Kidney tubule cell (primary cell): Measurements from ENCODE around the gene RBMS3.

ENCODE experiments used
- DNase-seq: peaks from one replicate; pipeline ENCODE4 v3.0.0-alpha.2; 2018; ENCODE audit warnings: low spot score

The RBMS3 gene

DNA sequence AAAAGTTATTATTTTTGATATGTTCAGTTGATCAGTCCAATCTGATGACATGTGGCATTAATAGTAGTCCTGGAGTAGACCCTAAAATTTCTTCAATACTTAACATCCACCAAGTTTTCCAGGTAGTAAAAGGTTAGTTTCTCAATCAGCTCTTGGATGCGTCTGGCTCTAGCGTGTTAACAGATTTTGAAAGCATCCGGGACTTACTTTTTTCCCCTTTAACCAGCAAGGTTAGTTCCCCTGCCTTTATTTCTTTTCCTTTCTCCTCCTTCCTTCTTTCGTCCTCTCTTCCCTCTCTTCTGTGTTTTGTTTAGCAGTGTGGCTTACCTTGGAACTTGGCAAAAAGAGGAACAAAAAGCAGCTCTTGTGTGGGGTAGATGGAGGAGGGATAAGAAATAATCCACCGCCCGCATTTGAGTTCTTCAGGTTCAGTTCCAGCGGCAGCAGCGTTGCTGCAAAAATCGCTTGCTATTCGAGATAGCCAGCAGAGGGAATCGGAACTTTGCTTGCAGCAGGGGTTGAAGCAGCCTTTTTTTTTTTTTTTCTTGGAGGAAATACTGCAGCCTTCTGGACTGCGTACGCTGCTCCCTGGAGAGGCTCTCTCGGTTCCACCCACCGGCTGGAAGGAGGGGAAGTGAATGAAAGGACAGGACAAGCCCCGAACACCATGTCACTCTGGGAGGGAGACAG, at the start of gene RBMS3:
RBMS3 (plus strand) TSS at position 668 of the 690 bp plus-strand sequence.
- peak; percentile 96 for DNase-seq

DNA sequence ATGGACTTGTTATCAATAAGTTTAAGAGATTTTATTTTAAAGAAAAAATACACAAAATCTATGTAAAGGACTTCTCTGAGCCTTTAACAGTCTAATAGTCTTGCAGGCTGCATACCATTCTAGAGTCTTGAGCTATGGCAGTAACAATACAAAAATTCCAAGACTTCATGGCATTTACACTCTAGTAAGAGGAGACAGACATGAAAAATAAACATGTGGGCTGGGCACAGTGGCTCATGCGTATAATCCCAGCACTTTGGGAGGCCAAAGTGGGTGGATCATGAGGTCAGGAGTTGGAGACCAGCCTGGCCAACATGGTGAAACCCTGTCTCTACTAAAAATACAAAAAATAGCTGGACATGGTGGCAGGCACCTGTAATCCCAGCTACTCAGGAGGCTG, 47.7 kb upstream of the RBMS3 start:
- peak; percentile 58 for DNase-seq

DNA sequence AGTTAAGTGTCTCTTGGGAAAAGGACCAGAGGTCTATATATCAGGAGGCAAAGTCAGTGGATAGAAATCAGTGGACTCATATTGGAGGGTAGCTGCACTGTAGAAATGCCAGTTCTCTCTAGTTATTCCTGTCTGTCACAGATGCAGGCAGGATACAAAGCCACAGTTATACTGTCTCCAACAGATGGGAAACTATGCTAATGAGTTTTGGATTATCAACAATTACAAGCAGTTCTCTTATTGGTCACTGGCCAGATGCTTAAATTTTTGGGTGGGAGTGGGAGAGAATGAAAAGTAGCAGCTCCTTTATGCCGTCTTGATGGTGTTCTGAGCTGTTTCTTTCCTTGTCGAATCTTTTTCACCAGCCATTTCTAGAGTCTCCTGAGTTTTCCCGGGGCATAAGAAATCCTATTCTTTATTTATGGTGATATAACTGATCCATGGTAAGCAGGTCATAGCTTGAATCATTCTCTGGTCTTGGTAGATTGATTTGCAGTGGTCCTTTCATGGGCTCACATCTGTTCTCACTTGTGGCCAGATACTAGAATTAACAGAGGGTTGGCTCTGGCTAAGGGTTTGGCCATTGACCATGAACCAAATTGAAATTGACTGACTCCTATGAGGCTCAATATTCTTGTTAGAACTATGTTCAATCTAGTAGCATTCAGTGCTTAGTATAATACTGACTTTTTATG, 44.6 kb upstream of the RBMS3 start:
- DNase-seq, result no peak

DNA sequence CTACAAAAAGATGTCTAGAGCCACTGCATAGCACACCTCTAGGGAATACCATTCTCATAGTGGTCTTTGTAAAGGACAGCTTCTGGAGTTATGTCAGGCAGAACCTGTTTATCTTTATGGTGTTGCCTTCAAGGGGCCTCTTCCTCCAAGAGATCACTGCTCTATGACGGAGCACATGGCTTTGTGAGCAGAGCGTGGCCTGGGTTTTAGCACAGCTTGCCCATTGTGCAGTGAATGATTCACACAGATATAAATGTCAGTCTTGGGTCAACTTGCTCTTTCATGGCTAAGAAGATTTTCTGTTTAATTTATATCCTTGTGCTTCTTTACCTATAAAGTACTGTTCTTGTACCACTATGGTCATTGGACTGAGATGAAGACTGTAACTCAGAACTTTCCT, 41.5 kb upstream of the RBMS3 start:
- peak; percentile 33 for DNase-seq

DNA sequence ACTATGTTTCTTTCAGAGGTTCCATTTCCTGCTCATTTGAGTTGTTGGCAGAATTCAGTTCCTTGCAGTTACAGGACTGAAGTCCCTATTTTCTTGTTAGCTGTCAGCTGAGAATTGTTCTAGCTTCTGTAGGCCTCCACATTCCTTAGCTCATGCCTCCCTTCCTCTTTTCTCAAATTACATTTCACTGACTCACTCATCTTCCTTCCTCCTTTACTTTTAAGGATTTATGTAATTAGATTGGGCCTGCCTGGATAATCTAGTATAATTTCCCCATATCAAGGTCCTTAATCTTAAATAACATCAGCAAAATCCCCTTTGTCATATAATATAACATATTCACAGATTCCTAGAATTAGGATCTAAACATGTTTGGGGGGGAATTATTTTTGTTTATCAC, 40.6 kb upstream of the RBMS3 start:
- DNase-seq, result peak; percentile 73

DNA sequence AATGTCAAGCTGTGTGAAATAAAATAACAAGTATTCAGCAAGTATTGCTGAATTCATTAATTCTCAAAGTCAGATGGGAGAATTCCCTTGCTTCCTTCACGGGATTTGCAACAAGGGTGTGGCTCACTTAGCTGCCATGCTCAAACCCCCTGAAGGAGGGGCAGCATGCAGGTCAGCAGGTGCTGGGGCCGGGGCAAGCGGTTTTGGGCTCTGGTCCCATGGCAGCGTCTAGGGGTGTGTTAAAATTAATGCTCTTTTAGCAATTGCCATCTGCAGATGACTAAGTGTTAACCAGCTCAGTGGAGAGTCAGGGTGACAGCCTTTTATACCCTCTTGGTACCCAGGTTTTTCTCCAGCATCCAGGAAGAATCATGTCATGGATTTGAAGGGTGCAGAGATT, 40.0 kb upstream of the RBMS3 start:
- no peak for DNase-seq

DNA sequence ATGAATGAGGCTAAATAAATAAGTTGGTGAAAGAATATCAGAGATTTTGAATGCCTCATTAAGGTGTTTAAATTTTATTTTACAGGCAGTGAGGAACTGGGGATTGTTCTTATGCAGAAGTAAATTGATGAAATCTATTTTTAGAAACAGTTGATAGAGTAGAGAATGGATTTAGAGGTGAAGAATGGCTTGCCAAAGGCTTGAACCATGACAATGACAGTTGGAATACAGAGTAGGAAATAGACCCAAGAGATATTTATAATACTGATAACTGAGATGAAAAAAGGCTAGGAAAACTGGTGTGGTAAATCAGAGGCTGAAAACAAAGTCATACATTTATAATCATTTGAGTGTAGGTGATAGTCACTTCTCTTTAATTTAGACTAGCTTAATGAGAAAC, 39.0 kb upstream of the RBMS3 start:
- no peak for DNase-seq

DNA sequence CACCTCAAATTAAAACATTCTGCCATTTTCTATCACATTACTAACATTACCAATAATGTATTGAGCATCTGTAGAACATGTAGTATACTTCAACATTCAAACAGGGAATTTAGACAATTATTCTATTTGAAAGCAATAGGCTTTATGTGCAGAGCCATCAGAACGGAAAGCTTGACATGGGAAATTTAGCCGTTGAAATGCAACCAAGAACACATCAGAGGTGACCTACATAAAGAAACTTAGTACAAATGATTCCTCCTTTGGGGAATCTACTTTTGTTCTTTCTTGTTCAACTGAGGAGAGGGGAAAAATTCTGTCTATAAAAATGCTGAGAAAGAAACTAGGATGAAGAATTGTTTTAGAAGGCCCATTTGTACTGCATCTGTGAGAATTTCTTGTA, 38.6 kb upstream of the RBMS3 start:
- DNase-seq, result no peak

DNA sequence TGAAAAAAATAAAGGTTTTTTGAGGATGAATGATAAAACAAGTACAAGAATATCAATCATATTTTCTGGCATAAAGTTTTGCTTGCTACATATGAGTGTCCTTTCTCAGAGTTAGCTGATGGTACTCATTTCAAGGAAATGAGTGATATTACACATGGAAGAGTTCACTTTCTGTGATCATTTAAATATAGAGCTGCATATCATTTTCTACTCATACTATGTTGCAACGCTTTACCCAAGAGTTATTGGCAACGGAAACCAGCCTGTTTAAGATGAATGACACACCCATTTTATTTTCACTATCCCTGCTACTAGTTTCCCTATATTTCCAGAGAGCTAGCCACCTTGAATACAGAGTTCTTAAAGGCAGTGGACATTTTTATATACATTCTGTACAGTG, 35.4 kb upstream of the RBMS3 start:
- DNase-seq, result no peak

DNA sequence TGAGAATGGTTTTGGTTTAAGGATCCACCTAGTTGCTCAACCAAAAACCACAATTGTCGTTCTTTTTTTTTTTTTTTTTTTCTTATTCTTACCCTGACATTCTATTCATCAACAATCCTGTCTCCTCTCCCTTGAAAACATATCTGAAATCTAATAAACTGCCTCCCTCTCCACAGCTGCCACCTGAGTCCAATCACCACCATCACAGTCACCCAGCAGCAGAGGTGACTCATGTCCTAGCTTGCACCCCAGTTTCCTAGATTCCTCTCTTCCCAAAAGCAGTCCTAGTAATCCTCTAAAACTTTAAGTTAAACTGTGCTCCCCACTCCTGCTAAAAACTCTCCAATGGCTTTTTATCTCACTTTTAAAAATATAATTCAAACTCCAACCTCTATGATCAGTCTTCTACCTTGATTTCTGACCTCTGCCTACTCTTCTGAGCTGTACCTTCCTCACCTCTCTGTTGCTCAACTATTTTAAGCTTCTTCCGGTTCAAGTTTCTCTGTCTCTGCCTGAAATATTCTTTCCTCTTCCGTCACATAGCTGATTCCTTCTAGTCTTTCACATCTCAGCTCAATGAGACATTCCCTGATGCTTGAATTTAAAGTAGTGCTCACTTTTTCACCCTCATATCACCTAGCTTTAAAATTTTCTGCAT, 33.7 kb upstream of the RBMS3 start:
- DNase-seq, result no peak

DNA sequence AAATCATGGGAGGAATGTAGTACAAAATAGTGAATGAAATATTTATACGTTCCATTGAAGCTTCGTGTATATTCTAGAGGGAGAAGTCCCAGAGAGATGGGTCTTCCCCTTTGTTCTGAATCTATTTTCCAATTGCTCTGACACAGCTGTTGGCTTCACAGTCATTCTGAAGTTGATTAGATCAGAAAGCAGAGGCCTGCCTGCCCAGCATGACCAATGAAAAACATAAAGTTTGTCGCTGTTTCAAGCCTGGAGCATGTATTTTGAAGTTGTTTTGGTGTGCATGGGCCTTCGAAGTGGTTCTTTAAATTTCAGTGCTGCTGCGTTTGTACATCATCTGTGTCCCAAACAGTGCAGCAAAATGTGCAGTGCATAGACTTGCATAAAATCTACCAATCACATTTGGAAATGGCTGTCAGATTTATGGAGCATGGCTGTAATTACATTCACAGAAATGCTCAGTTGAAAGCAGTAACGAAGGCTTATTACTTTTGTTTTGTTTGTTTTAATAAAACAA, 31.0 kb upstream of the RBMS3 start:
- DNase-seq, result no peak

DNA sequence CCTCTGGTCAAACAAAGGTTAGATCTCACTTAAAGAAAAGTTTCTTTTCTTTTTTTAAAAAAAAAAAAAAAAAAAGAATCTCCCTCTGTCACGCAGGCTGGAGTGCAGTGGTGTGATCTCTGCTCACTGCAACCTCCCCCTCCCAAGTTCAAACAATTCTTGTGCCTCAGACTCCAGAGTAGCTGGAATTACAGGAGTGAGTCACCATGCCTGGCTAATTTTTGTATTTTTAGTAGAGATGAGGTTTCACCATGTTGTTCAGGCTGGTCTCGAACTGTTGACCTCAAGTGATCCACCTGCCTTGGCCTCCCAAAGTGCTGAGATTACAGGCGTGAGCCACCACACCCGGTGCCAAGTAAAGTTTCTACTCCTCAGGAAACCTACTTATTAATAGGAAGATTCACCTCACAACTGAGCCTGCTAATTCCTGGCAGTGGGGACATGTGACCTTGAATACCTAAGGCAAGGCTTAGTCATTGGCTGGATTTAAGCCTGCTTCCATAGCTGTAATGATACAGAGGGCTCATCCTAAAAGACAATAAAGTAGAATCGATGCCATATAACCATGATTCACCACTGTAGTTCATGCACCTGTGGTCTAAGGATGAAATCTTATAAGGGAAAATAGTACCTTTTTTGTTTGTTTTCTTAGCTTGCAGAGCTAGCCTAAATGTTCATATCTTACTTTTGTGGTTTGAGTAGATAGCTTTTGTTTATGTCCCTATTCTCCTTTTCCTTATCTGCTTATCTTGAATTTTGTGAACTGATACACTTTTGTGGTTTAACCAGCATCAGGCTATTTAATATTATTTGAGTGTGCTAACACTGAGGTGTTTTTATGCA, 24.8 kb upstream of the RBMS3 start:
- peak; percentile 38 for DNase-seq

DNA sequence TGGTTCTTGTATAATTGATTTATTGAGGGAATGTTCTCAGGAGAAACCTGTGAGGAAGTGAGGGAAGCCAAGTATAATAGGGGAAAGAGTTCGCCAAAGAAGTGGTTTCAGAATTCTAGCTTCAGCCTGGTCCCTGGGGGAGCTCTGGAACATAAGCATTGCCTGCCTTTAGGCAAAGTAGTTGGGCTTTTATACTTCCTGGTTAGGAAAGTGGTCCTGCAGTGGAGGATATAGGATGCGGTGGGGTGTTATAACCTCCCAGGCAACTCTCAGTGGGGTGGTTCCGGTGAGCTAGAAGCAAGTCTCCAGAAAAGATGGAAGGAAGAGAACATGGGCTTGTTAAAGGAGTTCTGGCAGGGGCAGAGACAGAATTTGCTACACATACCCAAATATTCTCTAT, 22.7 kb upstream of the RBMS3 start:
- no peak for DNase-seq

DNA sequence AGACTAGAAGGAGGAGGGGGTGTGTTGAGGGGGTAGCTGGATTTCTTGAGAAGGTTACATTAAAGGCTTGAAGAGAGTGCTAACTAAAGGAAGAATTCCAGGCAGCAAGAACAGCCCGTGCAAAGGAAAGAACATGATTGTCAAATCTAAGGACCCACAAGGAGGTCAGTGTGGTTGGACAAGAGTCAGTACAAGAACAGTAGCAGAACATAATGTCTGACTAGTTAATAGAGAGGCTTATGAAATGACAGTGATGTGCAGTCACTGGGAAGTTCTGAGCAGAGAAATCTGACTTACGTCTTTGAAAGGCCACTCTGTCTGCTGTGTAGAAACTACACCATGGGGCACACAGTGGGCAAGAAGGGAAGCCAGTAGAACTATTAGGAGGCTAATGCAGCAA, 19.8 kb upstream of the RBMS3 start:
- DNase-seq, result no peak

DNA sequence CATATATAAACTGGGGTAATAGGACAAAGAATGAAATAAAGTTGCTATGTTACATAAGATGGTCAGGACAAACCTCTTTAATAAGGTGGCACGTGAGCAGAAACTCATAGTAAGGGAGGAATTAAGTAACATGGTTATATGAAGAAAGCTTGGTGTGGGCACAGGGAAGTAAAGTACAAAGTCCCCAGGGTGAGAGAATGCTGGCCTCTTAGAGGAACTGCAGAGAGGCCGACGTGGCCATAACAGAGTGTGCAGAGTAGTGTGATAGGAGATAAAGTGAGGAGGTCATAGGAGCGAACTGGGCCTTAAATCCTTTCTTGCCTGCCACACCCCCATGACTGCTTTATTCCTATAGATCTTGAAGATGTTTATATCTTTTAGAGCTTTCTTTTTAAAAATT, 17.4 kb upstream of the RBMS3 start:
- DNase-seq, result no peak

DNA sequence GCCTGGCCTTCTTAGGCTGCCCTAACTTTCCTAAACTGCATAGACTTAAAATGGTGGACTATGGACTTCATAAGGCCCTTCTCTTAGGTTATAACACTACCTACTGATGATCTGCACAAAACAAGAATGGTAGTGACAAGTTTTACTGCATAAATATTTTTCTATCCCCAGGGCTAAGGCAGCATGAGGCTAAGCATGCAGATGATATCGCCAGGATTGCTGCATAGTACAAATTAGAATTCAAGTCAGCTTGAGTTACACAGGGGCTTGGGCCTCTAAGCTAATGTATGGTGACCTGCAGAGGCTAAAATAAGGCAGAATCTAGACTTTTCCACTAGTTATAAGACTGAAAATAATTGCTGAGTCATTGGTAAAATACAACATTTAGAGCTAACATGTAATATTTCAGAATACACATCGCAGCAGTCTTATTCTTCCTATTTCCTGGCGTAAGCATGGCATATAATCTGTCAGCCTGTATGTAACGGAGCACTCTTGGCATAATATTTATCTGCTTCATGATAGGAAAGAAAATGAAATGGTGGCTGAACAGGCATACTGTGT, 15.3 kb upstream of the RBMS3 start:
- no peak for DNase-seq

DNA sequence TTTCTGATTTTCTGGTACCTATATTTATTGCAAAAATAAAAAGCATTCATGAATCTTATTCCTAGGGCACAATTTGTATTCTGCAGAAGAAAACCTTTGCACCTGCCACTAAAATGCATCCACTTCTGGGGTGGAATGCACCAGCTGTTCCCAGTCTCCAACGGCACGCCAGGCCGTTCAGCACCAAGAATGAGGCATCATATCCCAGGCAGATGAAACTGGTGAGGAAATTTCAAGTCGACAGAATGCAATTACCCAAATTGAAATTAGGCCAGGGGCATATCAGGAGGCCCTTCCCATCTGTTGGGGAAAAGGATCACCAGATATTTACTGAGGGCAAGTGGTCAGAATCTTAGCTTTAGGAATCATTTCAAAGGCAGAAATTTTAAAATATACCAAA, 13.6 kb upstream of the RBMS3 start:
- DNase-seq, result no peak

DNA sequence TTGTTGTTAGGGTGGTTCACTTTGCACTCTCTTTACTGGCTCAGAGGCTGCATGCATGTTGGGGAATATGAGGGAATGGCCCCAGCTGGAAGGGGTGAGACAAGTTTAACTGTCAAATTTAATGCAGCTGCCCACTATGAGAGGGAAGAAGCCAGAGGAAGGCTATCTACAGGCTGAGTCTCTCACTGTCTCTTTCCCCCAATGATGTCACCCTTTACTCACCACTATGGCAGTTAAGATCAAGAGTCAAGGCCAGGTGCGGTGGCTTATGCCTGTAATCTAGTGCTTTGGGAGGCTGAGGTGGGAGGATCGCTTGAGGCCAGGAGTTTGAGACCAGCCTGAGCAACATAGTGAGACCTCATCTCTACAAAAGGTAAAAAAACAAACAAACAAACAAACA, 12.2 kb upstream of the RBMS3 start:
- peak; percentile 40 for DNase-seq

DNA sequence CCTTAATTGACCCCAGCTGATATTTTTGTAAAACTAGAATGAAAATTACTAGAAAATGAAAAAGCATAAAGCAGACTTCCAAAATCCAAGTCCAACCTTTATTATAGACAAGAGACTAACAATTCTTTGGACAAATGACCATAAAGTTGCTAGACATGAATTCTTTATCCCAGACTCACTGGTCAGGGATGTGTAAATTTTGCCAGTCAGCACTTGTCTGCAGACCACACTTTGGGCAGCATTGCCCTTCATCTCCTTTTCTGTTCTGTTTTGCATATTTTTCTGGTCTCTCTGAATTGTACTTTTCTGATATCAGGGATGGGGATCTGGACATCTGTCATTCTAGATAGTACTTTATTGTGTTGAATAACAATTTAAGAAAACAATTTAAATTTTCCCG, 10.1 kb upstream of the RBMS3 start:
- no peak for DNase-seq

DNA sequence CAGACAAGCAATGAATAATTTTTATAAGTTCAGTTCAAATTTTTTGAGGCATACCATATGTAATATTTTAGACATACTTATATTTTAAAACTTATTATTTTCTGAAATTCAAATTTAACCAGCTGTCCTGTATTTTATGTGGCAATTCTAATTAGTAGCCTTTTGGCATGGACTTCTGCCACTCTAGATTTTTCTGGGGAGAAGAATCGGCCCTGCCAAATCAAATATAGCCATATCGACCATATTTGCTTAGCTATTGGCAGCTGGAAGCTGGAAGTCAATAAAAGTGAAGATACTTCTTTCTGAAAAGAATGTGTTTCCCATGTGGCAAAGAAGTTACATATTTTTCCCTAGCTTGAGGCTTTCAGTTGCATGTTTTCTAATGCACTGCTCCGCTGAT, 9.4 kb upstream of the RBMS3 start:
- DNase-seq, result no peak

DNA sequence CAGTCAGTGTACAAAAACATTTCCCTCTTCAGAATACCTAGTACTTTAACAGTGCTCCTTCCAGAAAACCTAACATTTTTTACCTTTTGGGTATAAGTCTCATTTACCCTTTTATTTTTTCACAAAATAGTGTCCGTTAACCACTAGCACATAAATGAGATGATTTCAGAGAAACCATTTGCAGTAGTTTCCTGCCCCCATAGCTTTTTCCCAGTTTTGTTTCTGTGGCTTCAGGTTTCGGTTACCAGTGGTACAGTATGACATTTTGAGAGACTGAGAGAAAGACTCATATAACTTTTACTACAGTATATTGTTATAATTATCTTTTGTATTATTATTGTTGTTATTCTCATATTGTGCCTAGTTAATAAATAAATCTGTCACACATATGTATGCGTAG, 6.2 kb upstream of the RBMS3 start:
- DNase-seq, result no peak

DNA sequence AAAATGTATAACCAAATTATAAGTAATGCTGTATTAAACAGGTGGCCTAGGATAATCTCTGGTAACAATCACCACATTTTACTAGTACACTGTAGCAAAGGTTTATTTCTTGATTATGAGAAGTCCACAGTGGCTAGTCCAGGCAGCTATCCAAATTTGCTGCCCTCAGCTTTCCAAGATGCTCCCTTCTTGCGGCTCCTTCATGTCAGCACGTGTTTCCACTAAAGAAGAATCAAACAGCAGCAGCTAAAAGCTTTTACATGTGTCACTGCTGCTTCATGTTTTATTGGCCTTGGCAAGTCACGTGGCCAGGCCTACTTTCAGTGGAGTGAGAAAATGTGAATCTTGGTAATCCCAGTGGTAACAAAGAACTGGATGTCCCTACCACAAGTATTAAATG, 5.6 kb upstream of the RBMS3 start:
- no peak for DNase-seq
